Measurements from ENCODE around the gene COQ3. TPM values are rescaled to one million over a fixed set of nuclear protein-coding genes. Genes with fewer than 3 reads are reported as not detected.

COQ3 gene
- total RNA-seq, 1 donor from 2014 or later: 5.0 TPM

DNA sequence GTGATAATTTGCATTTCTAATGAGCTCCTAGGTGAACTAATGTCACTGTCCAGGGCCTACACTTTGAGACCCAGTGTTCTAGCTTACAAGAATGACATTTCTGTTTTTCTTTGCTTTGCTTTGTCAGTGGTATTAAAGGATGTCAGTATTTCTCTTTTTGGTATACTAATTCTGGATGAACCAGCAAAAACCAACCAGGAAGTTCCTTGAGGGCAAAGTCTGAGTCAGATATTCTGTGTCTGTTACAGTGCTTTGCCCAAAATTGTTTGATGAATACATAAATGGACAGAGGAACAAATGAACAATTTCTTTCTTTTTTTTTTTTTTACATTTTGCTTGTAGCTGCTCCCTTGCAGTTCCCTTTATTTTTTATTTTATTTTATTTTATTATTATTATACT is 15.4 kb downstream of the COQ3 start:
- DNase-seq (ENCODE audit: low read depth): no peak
- H3K27ac Mint-ChIP-seq (ENCODE audit: unreplicated experiment): no peak overlapping the region

GRCh38 chr6:99369533-99369932 is 24.5 kb downstream of the COQ3 start:
- H3K4me3 ChIP-seq (ENCODE audit: insufficient read depth, low read depth, low read length): no peak overlapping the region
- no peaks in the 10 kb centered on the region for H3K36me3 ChIP-seq (ENCODE audit: insufficient read depth, low read length)
- DNase-seq (ENCODE audit: low read depth): no peak
- Mint-ChIP-seq H3K27ac (ENCODE audit: unreplicated experiment) (no peak overlapping the region), H3K4me1 (ENCODE audit: low read depth, unreplicated experiment) (no peaks in the 10 kb centered on the region), H3K9me3 (ENCODE audit: unreplicated experiment) (no peaks in the 10 kb centered on the region), H3K36me3 (ENCODE audit: low read depth, unreplicated experiment) (no peaks in the 10 kb centered on the region), H3K27me3 (ENCODE audit: low read depth, unreplicated experiment) (no peaks in the 10 kb centered on the region), H3K4me3 (ENCODE audit: unreplicated experiment) (no peak overlapping the region)
- H3K4me2 ChIP-seq (ENCODE audit: low read length): no peak overlapping the region
- no peak for TF ChIP-seq EZH2 (IDR thresholded peaks at IDR 0.05; ENCODE audit: insufficient read depth, low read length)
- TF ChIP-seq CTCF (IDR thresholded peaks at IDR 0.05; ENCODE audit: insufficient read depth, low read depth, low read length): no peak
- no peaks in the 10 kb centered on the region for H3K27me3 ChIP-seq (ENCODE audit: insufficient read depth, low read length)
- no peak overlapping the region for H3K27ac ChIP-seq (ENCODE audit: low read depth, low read length)
- H3K4me1 ChIP-seq (ENCODE audit: insufficient read depth, low read length): no peaks in the 10 kb centered on the region
- no peaks in the 10 kb centered on the region for H3K79me2 ChIP-seq (ENCODE audit: insufficient read depth, low read length)
- H2AFZ ChIP-seq (ENCODE audit: low read depth, low read length): no peak overlapping the region
- no peak overlapping the region for H3K9ac ChIP-seq (ENCODE audit: low read length)
- no peak for FAIRE-seq
- H4K20me1 ChIP-seq (ENCODE audit: insufficient read depth, low read length): no peaks in the 10 kb centered on the region
- no peaks in the 10 kb centered on the region for H3K9me3 ChIP-seq (ENCODE audit: insufficient read depth, low read depth, low read length)

More for the DNA sequence above, 15.4 kb downstream of the COQ3 start:
- H3K9me3 Mint-ChIP-seq (ENCODE audit: unreplicated experiment): no peaks in the 10 kb centered on the region
- Histone ChIP-seq H4K20me1 (ENCODE audit: insufficient read depth, low read length) (no peaks in the 10 kb centered on the region), H3K27me3 (ENCODE audit: insufficient read depth, low read length) (no peaks in the 10 kb centered on the region), H3K36me3 (ENCODE audit: insufficient read depth, low read length) (no peaks in the 10 kb centered on the region), H2AFZ (ENCODE audit: low read depth, low read length) (no peak overlapping the region), H3K4me1 (ENCODE audit: insufficient read depth, low read length) (no peaks in the 10 kb centered on the region), H3K4me2 (ENCODE audit: low read length) (no peak overlapping the region), H3K9ac (ENCODE audit: low read length) (no peak overlapping the region), H3K9me3 (ENCODE audit: insufficient read depth, low read depth, low read length) (no peaks in the 10 kb centered on the region), H3K27ac (ENCODE audit: low read depth, low read length) (no peak overlapping the region), H3K79me2 (ENCODE audit: insufficient read depth, low read length) (no peaks in the 10 kb centered on the region), H3K4me3 (ENCODE audit: insufficient read depth, low read depth, low read length) (no peak overlapping the region)
- no peak for TF ChIP-seq EZH2 (IDR thresholded peaks at IDR 0.05; ENCODE audit: insufficient read depth, low read length)
- TF ChIP-seq CTCF (IDR thresholded peaks at IDR 0.05; ENCODE audit: insufficient read depth, low read depth, low read length): no peak
- no peaks in the 10 kb centered on the region for H3K36me3 Mint-ChIP-seq (ENCODE audit: low read depth, unreplicated experiment)
- H3K4me3 Mint-ChIP-seq (ENCODE audit: unreplicated experiment): no peak overlapping the region
- no peak for FAIRE-seq
- no peaks in the 10 kb centered on the region for H3K27me3 Mint-ChIP-seq (ENCODE audit: low read depth, unreplicated experiment)
- H3K4me1 Mint-ChIP-seq (ENCODE audit: low read depth, unreplicated experiment): no peaks in the 10 kb centered on the region

GRCh38 chr6:99366852-99367251 is 27.1 kb downstream of the COQ3 start:
- TF ChIP-seq EZH2 (IDR thresholded peaks at IDR 0.05; ENCODE audit: insufficient read depth, low read length): no peak
- no peak for TF ChIP-seq CTCF (IDR thresholded peaks at IDR 0.05; ENCODE audit: insufficient read depth, low read depth, low read length)
- Histone ChIP-seq H3K79me2 (ENCODE audit: insufficient read depth, low read length) (no peaks in the 10 kb centered on the region), H3K9ac (ENCODE audit: low read length) (no peak overlapping the region), H3K4me1 (ENCODE audit: insufficient read depth, low read length) (no peaks in the 10 kb centered on the region), H3K9me3 (ENCODE audit: insufficient read depth, low read depth, low read length) (no peaks in the 10 kb centered on the region), H3K27ac (ENCODE audit: low read depth, low read length) (no peak overlapping the region), H2AFZ (ENCODE audit: low read depth, low read length) (no peak overlapping the region), H4K20me1 (ENCODE audit: insufficient read depth, low read length) (no peaks in the 10 kb centered on the region), H3K27me3 (ENCODE audit: insufficient read depth, low read length) (no peaks in the 10 kb centered on the region), H3K4me2 (ENCODE audit: low read length) (no peak overlapping the region), H3K4me3 (ENCODE audit: insufficient read depth, low read depth, low read length) (no peak overlapping the region), H3K36me3 (ENCODE audit: insufficient read depth, low read length) (no peaks in the 10 kb centered on the region)
- Mint-ChIP-seq H3K9me3 (ENCODE audit: unreplicated experiment) (no peaks in the 10 kb centered on the region), H3K27me3 (ENCODE audit: low read depth, unreplicated experiment) (no peaks in the 10 kb centered on the region), H3K4me1 (ENCODE audit: low read depth, unreplicated experiment) (peaks cover 3% of the 10 kb centered on the region), H3K36me3 (ENCODE audit: low read depth, unreplicated experiment) (no peaks in the 10 kb centered on the region), H3K27ac (ENCODE audit: unreplicated experiment) (no peak overlapping the region), H3K4me3 (ENCODE audit: unreplicated experiment) (no peak overlapping the region)
- DNase-seq (ENCODE audit: low read depth) (no peak), FAIRE-seq (no peak)

All from astrocyte (in vitro differentiated cells and primary cell).